Limb (tissue), 2 donors: Measurements from ENCODE around the gene ANKRD10.
"Not testable (repeated sequence)": the region's sequence is repeated elsewhere in the genome, so short reads cannot be mapped to it uniquely, and the experiment has no call there.

ENCODE experiments used
- DNase-seq, 2 donors: peaks; one replicate each; pipeline ENCODE4 v3.0.0-alpha.2; 2016; ENCODE audit errors: extremely low spot score in 2 of 2

The ANKRD10 gene

DNA sequence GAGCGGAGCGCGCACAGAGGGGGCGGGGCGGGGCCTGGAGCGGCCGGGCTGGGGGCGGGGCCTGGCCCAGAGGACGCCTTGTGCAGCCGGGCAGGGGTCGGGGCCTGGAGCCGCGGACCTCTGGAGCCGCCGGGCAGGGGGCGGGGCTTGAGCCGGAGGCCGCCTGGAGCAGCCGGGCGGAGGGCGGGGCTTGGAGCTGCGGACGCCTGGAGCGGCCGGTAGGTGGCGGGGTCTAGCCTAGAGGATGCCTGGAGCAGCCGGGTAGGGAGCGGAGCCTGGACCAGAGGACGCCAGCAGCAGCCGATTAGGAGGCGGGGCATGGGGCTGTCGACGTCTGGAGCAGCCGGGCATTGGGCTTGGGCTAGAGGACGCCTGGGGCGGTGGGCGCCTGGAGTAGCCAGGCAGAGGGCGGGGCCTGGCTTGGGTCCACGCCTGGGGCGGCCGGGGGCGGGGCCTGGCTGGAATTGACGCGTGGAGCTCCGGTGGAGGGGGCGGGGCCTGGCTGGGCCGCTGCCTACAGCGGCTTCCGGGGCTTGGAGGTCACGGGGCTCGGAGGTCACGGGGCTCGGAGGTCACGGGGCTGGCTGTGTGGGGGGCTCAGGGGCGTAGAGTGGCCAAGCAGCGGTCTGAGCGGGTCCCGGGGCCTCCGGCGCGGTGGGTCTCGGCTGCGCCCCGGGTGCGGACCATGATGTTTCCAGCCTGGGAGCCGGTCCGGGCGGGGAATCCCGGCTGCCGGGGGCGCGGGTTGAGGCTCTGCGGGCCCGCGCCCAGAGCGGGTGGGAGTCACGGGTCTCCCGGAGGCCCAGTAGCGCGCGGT is at the start of gene ANKRD10:
Gene ANKRD10, minus strand, starts transcription at position 13 of the 817 bp plus-strand sequence. CDS start 135 bp downstream, outside the sequence.
- DNase-seq = peak; percentile 99 to 100

DNA sequence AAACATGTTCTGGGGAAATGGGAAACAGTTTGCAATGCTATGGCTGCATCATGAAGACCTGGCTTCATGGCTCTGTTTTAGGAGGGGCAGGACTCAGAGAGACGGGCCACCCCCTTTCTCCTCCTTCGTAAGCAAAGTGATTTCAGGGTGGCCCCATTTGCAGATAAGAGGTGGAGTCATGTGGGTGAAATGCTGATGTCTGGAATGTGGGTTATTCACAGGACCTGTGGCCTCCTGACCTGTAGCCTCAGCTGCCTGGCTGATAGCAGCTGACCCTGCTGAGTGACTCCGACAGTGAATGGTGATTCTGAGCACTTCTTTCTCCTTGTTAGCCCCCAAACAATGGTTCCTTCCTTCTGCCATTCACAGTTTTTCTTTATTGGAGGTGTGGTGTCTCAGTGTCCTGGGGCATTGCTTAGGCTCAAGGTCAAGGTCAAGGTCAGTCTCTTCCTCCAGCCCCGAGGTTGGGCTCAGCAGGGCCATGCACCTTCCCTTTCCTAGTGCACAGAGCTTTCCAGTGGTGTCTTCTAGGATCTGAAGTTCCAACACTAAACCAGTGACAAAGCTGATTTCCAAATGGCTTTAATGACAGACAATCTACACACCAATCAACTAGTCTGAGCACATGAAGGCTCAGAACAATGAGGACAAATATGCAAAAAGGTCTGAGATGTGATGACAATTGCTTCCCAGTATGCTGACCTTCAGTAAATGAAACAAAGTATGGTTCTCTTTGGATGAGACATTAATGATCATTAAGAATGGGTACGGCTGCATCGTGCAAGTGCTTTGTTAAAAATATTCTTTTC is 49.6 kb upstream of the ANKRD10 start:
- DNase-seq = no peak

DNA sequence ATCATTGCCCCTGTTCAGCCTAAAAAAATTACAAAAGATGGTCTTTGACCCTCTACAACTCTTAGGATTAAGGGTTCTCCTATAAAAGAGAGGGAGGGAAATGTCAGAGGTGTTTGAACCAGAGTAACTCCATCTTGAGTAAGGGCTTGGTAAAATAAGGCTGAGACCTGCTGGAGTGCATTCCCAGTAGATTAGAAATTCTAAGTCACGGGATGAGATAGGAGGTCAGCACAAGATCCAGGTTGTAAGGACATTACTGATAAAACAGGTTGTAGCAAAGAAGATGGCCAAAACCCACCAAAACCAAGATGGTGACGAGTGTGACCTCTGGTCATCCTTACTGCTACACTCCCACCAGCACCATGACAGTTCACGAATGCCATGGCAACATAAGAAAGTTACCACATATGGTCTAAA is 48.7 kb upstream of the ANKRD10 start:
- no peak for DNase-seq

GRCh38 chr13:110961959-110962358 is 47.1 kb upstream of the ANKRD10 start:
- DNase-seq = no peak

GRCh38 chr13:110960204-110960603 is 45.3 kb upstream of the ANKRD10 start:
- DNase-seq = no peak

DNA sequence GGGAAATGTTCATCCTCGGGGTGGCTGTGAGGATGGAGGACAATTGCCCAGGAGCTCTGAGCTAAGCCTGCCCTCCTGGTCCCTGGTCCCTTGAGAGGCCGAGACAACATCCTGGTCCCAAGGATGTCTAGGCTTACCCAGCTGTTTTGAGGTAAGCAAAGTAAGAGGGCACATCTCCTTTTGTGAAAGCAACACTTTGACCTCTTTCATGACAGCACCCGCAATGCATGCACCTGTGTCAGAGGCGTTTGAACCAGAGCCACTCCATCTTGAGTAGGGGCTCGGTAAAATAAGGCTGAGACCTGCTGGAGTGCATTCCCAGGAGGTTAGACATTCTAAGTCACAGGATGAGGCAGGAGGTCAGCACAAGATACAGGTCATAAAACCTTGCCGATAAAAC is 43.1 kb upstream of the ANKRD10 start:
- DNase-seq = no peak

DNA sequence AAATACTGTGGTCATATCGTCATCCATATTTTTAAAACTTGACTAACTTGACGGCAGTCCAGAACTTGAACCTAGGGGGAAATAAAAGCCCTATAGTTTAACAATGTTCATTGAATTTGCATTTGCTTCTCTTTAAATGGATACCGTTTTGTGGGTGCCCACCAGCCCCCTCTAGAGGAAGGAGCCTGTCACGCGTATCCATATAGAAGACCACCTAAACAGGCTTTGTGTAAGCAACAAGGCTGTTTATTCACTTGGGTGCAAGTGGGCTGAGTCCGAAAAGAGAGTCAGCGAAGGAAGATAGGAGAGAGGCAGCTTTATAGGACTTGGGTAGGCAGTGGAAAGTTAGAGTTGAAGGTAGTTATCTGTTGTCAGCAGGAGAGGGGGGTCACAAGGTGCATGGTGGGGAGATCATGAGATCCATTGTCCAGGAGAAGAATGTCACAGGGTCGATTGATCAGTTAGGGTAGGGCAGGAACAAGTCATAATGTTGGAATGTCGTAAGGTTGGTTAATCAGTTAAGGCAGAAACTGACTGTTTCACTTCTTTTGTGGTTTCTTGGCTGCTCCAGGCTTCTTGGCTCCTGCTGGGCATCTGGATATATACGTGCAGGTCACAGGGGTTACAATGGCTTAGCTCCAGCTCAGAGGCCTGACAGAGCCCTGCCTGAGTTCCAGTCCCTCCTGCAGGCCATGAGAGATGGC is 42.5 kb upstream of the ANKRD10 start:
- DNase-seq = no peak

- DNase-seq = not testable (repeated sequence)
Measured at GRCh38 chr13:110956216-110956615, 41.3 kb upstream of the ANKRD10 start.

DNA sequence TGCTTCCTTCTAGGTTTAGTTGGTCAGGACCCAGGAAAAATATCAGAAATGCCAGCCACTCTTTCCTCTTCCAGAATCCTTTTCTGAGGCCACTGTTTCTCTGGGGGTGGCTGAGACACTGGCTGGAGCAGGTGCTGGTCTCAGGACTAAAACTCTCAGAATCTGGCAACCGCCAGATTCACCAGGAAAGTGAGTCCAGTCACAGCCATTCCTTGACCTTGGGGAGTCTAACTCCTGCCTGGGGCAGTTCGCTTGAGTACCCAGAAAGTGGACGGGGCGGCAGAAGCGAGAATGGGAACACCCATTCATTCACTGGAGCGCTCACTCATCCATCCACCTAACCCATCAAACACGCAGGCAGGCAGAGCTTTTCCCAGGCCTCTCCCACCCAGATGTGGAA is 40.7 kb upstream of the ANKRD10 start:
- DNase-seq = not testable (repeated sequence)

DNA sequence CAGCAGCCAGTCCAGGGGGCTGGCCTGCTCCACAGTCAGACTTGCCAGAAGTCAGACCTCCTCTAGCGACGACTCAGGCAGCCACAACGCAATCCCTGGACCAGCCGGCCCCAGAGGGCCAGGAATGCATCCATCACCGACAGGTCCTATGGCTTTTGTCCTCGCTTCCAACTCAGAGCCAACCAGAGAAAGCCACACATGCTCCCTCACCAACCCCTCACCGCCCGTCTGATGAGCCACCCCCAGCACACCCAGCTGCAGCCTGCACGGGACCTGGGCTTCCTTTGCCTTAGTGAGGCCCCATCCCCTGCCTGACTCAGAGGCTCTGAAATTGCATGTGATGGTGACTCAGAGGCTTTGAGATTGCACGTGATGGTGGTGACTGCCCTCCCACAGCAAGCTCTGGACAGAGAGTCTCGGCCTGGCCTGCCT is 40.2 kb upstream of the ANKRD10 start:
- peak in 1 of 2 donors; percentile 47 for DNase-seq

DNA sequence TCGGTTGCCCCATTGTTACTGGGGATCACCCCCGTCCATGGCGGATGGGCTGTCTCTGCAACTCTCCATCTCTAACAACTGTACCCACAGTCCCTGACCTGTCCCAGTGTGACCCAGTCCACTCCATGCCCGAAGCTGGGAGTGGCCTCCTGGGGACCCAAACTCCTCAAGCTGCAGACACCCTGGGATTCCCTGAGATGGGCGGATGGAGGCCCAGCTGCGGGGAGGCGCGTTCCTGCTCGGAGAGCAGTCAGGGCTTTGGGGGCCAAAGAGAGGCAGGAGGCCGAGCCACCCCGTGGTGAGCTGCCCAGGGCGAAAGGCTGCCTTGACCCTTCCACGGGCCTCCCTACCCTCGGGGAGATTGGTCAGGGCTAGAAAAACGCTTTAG is 39.7 kb upstream of the ANKRD10 start:
- DNase-seq = not testable (repeated sequence)

GRCh38 chr13:110953833-110954532 is 39.1 kb upstream of the ANKRD10 start:
- DNase-seq = no peak

DNA sequence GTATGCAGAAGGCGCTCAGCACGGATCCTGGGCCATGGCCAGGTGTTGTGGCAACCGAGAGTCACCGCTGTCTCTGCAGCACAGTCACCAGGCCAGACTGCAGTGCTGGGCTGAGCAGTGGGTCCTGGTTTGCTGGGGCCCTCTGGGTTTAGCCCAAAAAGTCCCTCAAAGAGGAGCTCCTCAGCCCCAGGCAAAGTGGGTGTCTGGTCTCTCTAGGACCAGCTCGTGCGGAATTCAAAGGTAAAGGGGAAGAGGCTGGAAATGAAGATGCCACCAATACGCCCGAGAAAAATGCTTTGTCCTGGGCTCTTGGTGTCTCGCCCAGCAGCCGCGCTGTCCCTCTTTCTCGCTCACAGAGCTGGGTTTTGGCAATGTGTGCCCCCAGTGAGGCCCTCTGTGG is 38.5 kb upstream of the ANKRD10 start:
- DNase-seq = no peak

DNA sequence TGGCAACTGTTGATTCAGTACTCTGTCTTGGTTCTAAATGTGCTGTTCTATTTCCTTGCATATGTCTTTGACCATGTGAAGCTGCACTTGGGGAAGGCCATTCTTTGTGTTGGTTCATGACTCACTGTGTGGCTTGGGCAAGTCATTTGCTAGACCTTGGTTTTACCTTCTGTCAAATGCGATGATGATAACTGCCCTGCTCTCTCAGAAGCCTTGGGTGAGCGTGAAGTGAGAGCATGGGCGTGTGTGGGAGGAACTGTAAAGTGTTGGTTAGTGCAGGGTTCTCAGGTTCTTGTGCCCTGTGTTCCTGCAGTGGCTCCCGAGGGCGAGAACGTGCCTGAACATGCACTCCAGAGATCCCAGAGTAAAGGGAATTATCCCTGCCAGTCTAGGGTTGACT is 37.3 kb upstream of the ANKRD10 start:
- DNase-seq = not testable (repeated sequence)

DNA sequence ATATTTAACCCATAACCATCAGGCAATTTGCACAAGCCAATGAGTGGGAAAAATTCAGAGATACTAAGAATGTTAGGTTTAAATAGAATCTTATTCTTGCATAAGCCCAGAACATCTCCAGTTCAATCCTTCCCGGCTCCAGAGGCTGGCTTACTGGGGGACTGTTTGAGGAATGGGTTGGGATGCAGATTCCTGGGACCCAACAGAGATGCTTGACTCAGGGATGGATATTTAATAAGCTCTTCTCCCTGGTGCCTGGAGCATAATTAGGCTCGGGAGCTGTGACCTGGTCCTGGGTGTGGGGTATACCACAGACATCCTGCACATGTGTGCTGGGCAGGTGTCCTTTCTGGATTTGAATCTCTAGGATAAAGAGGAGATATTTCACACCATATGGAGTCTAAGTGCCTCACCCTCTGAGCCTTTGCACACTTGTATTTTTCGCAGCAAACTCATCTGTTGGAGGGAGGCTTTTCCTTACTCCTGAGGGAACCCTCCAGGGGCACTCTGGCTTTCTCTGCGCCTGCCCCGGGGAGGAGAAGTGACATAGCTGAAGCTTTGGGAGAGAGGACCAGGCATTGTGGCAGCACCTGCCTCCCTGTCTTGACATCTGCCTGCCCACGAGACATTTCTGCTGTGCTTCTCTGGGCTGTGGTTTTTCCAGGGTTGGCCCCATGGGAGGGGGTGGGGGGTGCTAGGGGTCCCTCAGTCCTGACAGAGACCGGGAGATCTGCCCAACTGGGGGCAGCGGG is 36.1 kb upstream of the ANKRD10 start:
- DNase-seq = no peak

GRCh38 chr13:110950356-110950755 is 35.5 kb upstream of the ANKRD10 start:
- DNase-seq = no peak

- DNase-seq = no peak
Measured at GRCh38 chr13:110949628-110950027, 34.8 kb upstream of the ANKRD10 start.

DNA sequence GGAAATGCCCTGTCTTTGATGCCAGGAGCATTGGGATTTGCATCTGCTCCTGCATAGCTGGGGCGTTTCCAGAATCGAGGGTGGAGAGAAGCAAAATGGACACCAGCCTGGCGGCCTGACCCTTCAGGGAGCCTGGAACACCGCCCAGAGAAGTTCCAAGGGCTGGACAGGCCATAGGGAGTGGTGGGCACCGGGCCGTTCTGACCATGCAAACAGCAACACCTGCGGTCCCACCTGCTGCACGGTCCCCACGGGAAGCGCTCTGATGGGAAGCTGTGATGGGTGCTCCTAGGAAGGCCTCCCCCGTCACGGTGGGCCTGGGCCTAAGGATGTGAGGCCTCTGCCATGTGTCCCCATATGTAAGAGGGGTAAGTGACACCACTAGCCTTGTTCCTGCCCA is 34.2 kb upstream of the ANKRD10 start:
- no peak for DNase-seq

GRCh38 chr13:110947338-110947737 is 32.5 kb upstream of the ANKRD10 start:
- DNase-seq = not testable (repeated sequence)

DNA sequence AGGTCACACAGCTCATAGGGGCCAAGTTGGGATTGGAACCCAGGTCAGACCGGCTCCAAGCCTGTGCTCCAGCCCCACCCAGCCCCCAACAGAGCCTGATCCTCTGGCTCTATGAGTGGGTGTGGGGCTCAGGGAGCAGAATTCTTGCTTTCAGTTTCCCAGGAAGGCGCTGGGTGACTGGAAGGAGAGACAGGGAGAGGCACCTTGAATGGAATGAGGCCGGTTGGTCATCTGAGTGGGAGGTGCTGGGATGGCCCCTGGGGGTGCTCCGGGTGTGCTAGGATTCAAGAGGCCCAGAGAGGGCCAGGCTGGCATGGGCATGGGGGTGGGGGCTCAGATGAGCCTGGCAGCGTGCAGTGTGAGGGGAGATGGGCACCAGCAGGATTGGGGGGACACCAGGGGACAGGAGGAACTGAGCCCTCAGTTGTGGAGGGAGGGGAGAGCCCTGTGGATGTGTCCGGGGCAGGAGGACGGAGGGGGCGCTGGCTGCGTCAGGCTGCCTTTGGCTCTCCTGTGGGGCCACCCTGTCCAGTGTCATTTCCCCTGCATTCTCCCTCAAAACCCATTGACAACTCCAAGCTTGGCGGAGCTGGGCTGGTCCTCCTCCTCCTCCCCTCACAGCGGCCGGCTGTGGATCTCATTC is 31.2 kb upstream of the ANKRD10 start:
- no peak for DNase-seq
